GM19395 (cell line): ENCODE measurements around the gene VPS11.
A peak's percentile ranks its signal among the peaks of the same experiment; 100 is the strongest.

ENCODE experiments used
- ATAC-seq: cut with Tn5 transposase; IDR thresholded peaks from one replicate; pipeline ENCODE4 v1.9.1; 2021; ENCODE audit warnings: mild to moderate bottlenecking, moderate library complexity; ENCODE audit not compliant: unreplicated experiment

VPS11 gene

DNA sequence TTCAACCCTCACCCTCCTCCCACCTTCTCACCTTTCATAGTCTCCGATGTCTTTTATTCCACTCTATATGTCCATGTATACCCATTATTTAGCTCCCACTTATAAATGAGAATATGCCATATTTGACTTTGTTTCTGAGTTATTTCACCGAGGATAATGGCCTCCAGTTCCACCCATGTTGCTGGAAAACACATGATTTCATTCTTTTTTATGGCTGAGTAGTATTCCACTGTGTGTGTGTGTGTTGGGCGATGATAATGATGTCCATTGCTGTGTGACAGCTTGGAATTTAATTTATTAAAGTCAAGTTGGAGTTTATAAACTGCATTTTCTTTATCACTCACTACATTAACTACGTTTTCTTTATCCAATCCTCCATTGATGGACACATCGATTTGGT, 50.6 kb downstream of the VPS11 start:
- no peak for ATAC-seq

DNA sequence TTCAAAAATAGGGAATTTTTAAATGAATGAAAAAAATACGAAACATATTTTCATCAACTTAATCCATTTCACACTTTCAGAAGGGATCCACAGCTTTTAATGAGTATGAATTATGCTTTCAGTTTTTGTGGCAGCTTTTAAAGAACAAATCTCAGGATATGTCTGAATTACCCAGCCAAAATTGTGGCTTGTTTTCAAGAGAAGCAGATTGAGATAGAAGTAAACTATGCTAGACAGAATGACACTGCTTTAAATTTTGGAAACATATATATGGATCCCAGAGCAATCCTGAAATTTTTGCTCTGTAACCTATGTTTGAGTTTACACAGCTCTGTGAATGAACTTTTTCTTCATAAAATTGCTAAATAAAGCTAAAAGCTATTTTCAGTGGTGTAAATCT, 51.3 kb downstream of the VPS11 start:
- ATAC-seq, result no peak

DNA sequence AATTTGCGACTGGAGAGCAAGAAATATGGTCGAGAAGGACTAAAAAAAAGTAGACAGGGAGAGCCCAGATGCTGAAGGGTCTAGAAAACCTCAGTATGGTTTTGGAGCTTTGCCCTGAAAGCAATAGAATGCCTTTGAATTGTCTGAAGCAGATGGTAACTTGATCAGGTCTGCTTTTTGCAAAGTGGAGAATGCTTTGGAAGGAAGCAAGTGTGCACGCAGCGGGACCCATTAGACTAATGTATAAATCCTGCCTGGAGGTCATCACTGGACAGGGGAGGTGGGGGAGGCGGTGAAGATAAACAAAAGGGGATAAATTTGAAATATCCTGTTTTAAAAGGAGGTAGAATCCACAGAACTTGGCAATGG, 53.0 kb downstream of the VPS11 start:
- ATAC-seq, result no peak

DNA sequence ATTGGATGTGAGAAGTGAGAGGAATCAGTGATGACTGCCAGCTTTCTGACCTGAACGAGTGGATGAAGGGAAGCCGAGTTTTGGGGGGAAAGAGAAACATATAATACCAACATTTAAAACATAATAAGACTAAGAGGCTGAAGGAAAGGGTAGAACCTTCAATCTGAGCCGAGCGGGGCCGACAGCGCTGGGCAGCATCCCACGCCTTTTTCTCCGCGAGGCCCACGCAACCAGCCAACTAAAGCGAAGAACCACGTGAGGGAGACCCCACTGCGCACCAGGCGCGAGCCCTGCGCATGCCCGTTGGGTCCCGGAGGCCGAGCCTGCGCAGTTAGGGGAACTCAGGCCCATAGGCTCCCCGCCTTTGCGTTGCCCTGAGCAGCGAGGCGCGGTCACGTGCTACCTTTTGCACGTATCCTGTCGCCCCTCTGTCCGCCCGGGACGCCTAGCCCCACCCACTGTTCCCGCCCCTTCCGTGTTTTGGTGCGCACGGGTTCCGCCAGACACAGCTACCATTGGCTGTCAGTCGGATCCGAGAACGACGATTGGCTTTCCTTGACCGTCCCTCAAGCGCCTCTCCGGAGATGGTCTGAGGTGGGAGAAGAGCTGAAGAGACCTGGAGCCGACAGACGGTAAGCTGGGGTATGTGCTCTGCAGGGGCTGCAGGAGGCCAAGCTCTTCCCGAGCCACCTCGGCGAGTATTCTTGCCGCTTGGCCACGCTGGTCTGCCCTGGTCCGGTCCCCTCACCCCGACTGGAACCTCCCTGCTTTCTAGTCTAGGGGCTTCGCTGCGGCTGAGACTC, 53.6 kb downstream of the VPS11 start, which contains the start of gene HINFP:
TSS of gene HINFP (plus strand) at position 573 of the 803 bp plus-strand sequence. CDS start 5,365 bp downstream, outside the sequence.
- ATAC-seq, result peak; percentile 94

DNA sequence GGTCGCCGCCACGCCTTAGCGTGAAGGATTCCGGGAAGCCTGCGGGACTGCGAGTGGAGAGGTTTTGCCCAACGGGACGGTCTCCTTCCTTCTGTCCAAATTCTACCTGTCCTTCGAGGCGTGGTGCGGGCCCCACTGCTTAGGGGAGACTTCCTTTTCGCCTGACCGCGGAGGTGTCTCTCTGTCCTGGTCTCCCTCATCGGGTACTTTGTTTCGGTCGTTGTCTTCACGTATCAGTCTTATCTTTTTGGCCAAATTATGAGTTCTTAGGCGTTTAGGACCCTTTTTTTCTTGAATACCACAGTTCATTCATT, 54.1 kb downstream of the VPS11 start:
- peak; percentile 8 for ATAC-seq

DNA sequence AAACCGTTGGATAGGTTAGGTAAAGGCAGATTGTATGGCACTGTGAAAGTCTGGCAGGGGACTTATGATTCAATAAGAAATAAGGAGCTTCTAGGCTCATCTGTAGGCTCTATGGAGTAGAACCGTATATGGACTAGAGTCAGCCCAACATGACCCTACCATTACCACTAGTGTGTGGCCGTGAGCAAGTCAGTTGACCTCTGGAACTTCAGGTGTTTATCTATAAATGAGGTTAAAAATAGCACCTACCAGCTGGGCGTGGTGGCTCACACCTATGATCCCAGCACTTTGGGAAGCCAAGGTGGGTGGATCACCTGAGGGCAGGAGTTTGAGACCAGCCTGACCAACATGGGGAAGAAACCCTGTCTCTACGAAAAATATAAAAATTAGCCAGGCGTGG, 58.2 kb downstream of the VPS11 start:
- ATAC-seq, result no peak

DNA sequence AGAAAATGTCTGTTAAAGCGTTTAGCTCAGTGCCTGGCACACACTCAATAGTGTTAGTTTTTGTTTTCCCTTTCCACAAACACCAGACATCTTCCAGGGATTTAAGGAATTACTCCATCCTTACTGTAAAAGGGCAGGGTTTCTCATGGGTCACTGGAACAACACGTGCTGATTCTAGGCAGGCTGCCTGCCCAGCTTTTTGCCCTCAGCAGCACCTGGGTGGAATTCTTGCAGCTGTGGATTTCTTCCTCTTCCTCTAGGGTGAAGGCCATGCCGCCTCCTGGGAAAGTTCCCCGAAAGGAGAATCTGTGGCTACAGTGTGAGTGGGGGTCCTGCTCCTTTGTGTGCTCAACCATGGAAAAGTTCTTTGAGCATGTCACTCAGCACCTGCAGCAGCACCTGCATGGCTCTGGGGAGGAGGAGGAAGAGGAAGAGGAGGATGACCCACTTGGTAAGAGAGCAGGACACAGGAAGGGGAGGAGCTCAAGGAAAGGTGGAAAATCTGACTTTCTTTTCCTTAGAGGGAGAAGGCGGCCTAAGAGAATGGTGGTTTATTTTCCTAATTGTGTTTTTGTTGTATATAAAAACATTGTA, 59.2 kb downstream of the VPS11 start:
- ATAC-seq, result no peak

DNA sequence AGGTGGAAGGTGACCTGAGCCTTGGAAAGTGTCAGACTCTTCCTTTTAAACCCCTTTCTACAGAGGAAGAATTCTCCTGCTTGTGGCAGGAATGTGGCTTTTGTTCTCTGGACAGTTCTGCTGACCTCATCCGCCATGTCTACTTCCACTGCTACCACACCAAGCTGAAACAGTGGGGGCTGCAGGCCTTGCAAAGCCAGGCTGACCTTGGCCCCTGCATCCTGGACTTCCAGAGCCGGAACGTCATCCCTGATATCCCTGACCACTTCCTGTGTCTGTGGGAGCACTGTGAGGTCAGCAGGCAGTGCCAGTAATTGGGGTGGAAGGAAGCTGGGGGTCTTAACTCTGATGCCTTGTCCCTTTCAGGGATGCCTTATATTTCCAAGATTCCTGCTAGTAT, 63.0 kb downstream of the VPS11 start:
- no peak for ATAC-seq
